K562 (cell line): ENCODE results near the gene FOXI1. TPM values are rescaled to one million over a fixed set of nuclear protein-coding genes. Genes with fewer than 3 reads are reported as not detected.

ENCODE experiments used
- CSDE1 ChIP-seq, 2 experiments: fragments of 450-650 bp; IDR thresholded peaks; 2 replicates each; pipeline ENCODE4 v1.6.1; 2016; ENCODE audit warnings: mild to moderate bottlenecking in 1 of 2
- ERF ChIP-seq: fragments of 450-650 bp; formaldehyde crosslinking; IDR thresholded peaks from 2 replicates; pipeline ENCODE4 v1.4.0; 2020; ENCODE audit warnings: mild to moderate bottlenecking, mixed read lengths
- ESRRB ChIP-seq: fragments of 250-450 bp; sonication (Bioruptor Pico); IDR thresholded peaks from 2 replicates; pipeline ENCODE4 v1.5.0; 2020; ENCODE audit warnings: mild to moderate bottlenecking, moderate library complexity, borderline replicate concordance
- FOSL1 ChIP-seq: fragments of 200-800 bp; sonication (Bioruptor generic); conservative IDR thresholded peaks from 2 replicates; pipeline ENCODE4 v1.6.1; 2016; ENCODE audit warnings: missing genetic modification characterization, missing compliant biosample characterization
- GATAD2A ChIP-seq: fragments of 450-650 bp; IDR thresholded peaks from 2 replicates; pipeline ENCODE4 v1.6.1; 2017
- HMBOX1 ChIP-seq: sonication (generic); IDR thresholded peaks from 2 replicates; pipeline ENCODE4 v1.6.1; 2016
- MAX ChIP-seq: sonication (generic); formaldehyde crosslinking; IDR thresholded peaks from 2 replicates; pipeline ENCODE4 v1.9.0; 2022; ENCODE audit warnings: mild to moderate bottlenecking, missing genetic modification reagents
- PHF8 ChIP-seq: fragments of 200-600 bp; sonication (generic); IDR thresholded peaks from 2 replicates; pipeline ENCODE4 v1.6.1; 2012; ENCODE audit warnings: mixed run types, mild to moderate bottlenecking, inconsistent platforms, low read length, moderate library complexity, borderline replicate concordance
- RBM39 ChIP-seq: fragments of 200-400 bp; formaldehyde crosslinking; optimal IDR thresholded peaks from 2 replicates; pipeline ENCODE3; 2018; ENCODE audit warnings: low read depth, low read length
- SETDB1 ChIP-seq: IDR thresholded peaks from one replicate; pipeline ENCODE4 v1.6.1; 2012; ENCODE audit warnings: low read length, control low read depth, inconsistent platforms
- SMARCA5 ChIP-seq: fragments of 450-650 bp; IDR thresholded peaks from 2 replicates; pipeline ENCODE4 v1.6.1; 2016
- SMARCB1 ChIP-seq: IDR thresholded peaks from 2 replicates; pipeline ENCODE4 v1.6.1; 2011; ENCODE audit warnings: improper control_type of control experiment, low read depth; ENCODE audit not compliant: insufficient read length
- SRF ChIP-seq, 2 experiments: fragments of 250-450, 450-650 bp in 1 of 2; sonication (Bioruptor Pico) in 1 of 2; sonication (generic) in 1 of 2; formaldehyde crosslinking; IDR thresholded peaks; 2 replicates each; pipeline versions ENCODE4 v1.5.0 to v1.5.1; 2020 to 2022; ENCODE audit warnings: mild to moderate bottlenecking in 1 of 2, missing genetic modification reagents in 1 of 2
- TOE1 ChIP-seq, 2 experiments: fragments of 450-650 bp in 1 of 2; sonication (generic) in 1 of 2; formaldehyde crosslinking in 1 of 2; IDR thresholded peaks; 2 replicates each; pipeline versions ENCODE4 v1.7.1 to v1.8.0; 2016 to 2022; ENCODE audit warnings: borderline replicate concordance in 2 of 2, mild to moderate bottlenecking in 2 of 2, antibody characterized with exemption in 1 of 2, inconsistent platforms in 1 of 2, low read depth in 1 of 2, missing genetic modification reagents in 1 of 2, moderate library complexity in 1 of 2
- USF1 ChIP-seq: sonication (generic); formaldehyde crosslinking; IDR thresholded peaks from 2 replicates; pipeline ENCODE4 v1.9.0; 2022; ENCODE audit warnings: mild to moderate bottlenecking, missing genetic modification reagents
- YBX1 ChIP-seq: fragments of 450-650 bp; IDR thresholded peaks from 2 replicates; pipeline ENCODE4 v1.7.1; 2016; ENCODE audit warnings: mild to moderate bottlenecking
- ZBTB11 ChIP-seq, 3 experiments: fragments of 200-800 bp in 1 of 3; fragments of 250-450 bp in 1 of 3; fragments of 450-650 bp in 1 of 3; sonication (Bioruptor Pico) in 1 of 3; sonication (Bioruptor generic) in 1 of 3; formaldehyde crosslinking in 1 of 3; IDR thresholded peaks; 2 replicates each; pipeline versions ENCODE4 v1.6.1 to v1.8.0; 2016 to 2022; ENCODE audit warnings: mild to moderate bottlenecking in 2 of 3, missing genetic modification characterization in 2 of 3, missing compliant biosample characterization in 1 of 3, moderate library complexity in 1 of 3
- ZNF347 ChIP-seq: fragments of 450-650 bp; formaldehyde crosslinking; IDR thresholded peaks from 2 replicates; pipeline ENCODE4 v1.4.0; 2020; ENCODE audit warnings: low read depth, mild to moderate bottlenecking, moderate library complexity
- ZNF444 ChIP-seq: fragments of 250-450 bp; sonication (Bioruptor Pico); IDR thresholded peaks from 2 replicates; pipeline ENCODE4 v1.4.0; 2020; ENCODE audit warnings: mild to moderate bottlenecking, moderate library complexity
- ZNF512 ChIP-seq: IDR thresholded peaks from 2 replicates; pipeline ENCODE4 v1.6.1; 2016; ENCODE audit warnings: missing genetic modification characterization, missing compliant biosample characterization
- ZNF551 ChIP-seq: fragments of 250-450 bp; sonication (Bioruptor Pico); IDR thresholded peaks from 2 replicates; pipeline ENCODE4 v1.5.0; 2021; ENCODE audit warnings: mild to moderate bottlenecking, moderate library complexity
- ZNF696 ChIP-seq: fragments of 250-450 bp; sonication (Bioruptor Pico); conservative IDR thresholded peaks from 2 replicates; pipeline ENCODE4 v1.4.0; 2020; ENCODE audit warnings: mild to moderate bottlenecking, moderate library complexity
- polyA plus RNA-seq, 8 experiments: library from polyadenylated mRNA; depleted of rRNA in 4 of 8; stranded (reverse) in 5 of 8; unstranded in 3 of 8; fragments of >200 nt; fragmentation: Nextera tagmentation in 2 of 8; fragmentation: Illumina TruSeq in 1 of 8; extraction: Ambion mirVana in 2 of 8; extraction: Trizol in 1 of 8; gene quantifications; 2 replicates each; pipeline versions ENCODE4 v1.2.1 to v1.2.3, GENCODE V29; 2011 to 2014; ENCODE audit warnings: inconsistent platforms in 1 of 8, missing spikeins in 1 of 8
- total RNA-seq, 7 experiments: library from RNA; depleted of rRNA in 6 of 7; stranded (reverse); fragments of >200 nt in 6 of 7; fragmentation: Illumina TruSeq in 2 of 7; extraction: Trizol in 2 of 7; gene quantifications; 2 replicates each; pipeline versions ENCODE4 v1.2.1 to v1.2.3, GENCODE V29; 2011 to 2021; ENCODE audit warnings: low replicate concordance in 1 of 7

FOXI1 gene
- total and polyA plus RNA-seq, 9 of the 15 experiments (the other 6 are each of a cell fraction or from before 2014, with no cell fraction given), result not detected

GRCh38 chr5:170145462-170145861, 39.8 kb downstream of the FOXI1 start (continued):
- TF ChIP-seq ZNF444 (no peak), ZNF512 (tag) (no peak), SMARCB1 (no peak), ERF (CRISPR knock-in tag) (no peak), TOE1 (IDR thresholded peaks at IDR 0.05; ENCODE audit: borderline replicate concordance) (peak; percentile 86; the same call in 1 of the 2 replicates), TOE1 (CRISPR knock-in tag; IDR thresholded peaks at IDR 0.05; ENCODE audit: borderline replicate concordance, low read depth) (no peak), YBX1 (no peak), ESRRB (CRISPR knock-in tag) (no peak), GATAD2A (no peak), ZNF551 (CRISPR knock-in tag) (no peak), CSDE1 (IDR thresholded peaks at IDR 0.05) (no peak), HMBOX1 (no peak), MAX (CRISPR knock-in tag) (no peak), SRF (CRISPR knock-in tag; IDR thresholded peaks at IDR 0.05) (peak; percentile 12 to 85; a peak in 2 of 4 replicates), FOSL1 (tag) (peak; percentile 58), ZNF696 (no peak), SMARCA5 (no peak), RBM39 (no peak), PHF8 (no peak), USF1 (peak; percentile 73), SETDB1 (no peak), ZNF347 (CRISPR knock-in tag) (no peak), ZBTB11 (CRISPR knock-in tag; IDR thresholded peaks at IDR 0.05) (no peak)
